ENCODE measurements around the gene PLPPR1. TPM values are rescaled to one million over a fixed set of nuclear protein-coding genes. Genes with fewer than 3 reads are reported as not detected.

The PLPPR1 gene
- polyA plus RNA-seq, 3 donors, result not detected

DNA sequence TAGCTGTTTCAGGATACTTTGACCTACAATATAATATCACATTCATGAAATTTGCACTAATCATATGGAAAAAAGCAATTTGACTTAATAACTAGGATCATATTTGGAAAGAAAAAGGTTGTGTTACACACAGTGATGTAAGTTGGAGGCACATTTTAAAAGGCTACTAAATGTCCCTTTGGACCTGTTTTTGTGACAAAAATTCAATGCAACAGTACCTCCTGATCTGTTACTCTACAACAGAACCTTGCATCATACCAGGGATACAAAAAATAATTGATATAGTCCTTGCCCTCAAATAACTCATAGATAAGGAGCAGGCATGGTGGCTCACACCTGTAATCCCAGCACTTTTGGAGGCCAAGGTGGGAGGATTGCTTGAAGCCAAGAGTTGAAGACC is 289.2 kb downstream of the PLPPR1 start:
- no peaks in the 10 kb centered on the region for H3K9me3 ChIP-seq (replicated peaks in 1 of 2; ENCODE audit: control insufficient read depth in 1 of 2, insufficient read depth in 1 of 2, low read length in 2 of 2)
- peaks cover 0 to 6% of the 10 kb centered on the region in 2 donors for H3K27me3 ChIP-seq (ENCODE audit: control insufficient read depth in 2 of 2, insufficient read depth in 2 of 2, low read length in 2 of 2)
- H3K36me3 Mint-ChIP-seq, result no peaks in the 10 kb centered on the region
- H3K9me3 Mint-ChIP-seq, result no peaks in the 10 kb centered on the region
- no peaks in the 10 kb centered on the region for H3K4me1 Mint-ChIP-seq
- no peaks in the 10 kb centered on the region for H3K79me2 ChIP-seq (ENCODE audit: insufficient read depth, low read length)
- DNase-seq, result no peak
- no peak overlapping the region for H3K27ac ChIP-seq (ENCODE audit: low read depth in 1 of 2, low read length in 2 of 2)
- H3K4me3 ChIP-seq (replicated peaks in 1 of 3; ENCODE audit: low read depth in 2 of 3, low read length in 3 of 3), result no peak overlapping the region
- H3K9ac ChIP-seq (ENCODE audit: insufficient read depth, low read length, poor library complexity, severe bottlenecking), result no peak overlapping the region
- no peak for TF ChIP-seq CTCF (IDR thresholded peaks at IDR 0.05)
- peaks cover 3 to 9% (median 5%) of the 10 kb centered on the region in 3 donors for H3K27me3 Mint-ChIP-seq (ENCODE audit: low read depth in 3 of 3)
- H3K27ac Mint-ChIP-seq, result no peak overlapping the region
- no peaks in the 10 kb centered on the region for H3K36me3 ChIP-seq (replicated peaks in 1 of 2; ENCODE audit: control insufficient read depth in 1 of 2, insufficient read depth in 2 of 2, low read length in 2 of 2)
- H4K20me1 ChIP-seq (ENCODE audit: insufficient read depth, low read length), result no peaks in the 10 kb centered on the region
- H2AFZ ChIP-seq (ENCODE audit: insufficient read depth, low read depth, low read length, poor library complexity, severe bottlenecking), result no peak overlapping the region
- intact Hi-C loops (cut with micrococcal nuclease), result loop anchor here in 1 of 2 donors (10.0 kb wide), 1 partner anchor 713 kb away; no protein-coding TSS in a partner anchor
- no peak overlapping the region for H3K4me2 ChIP-seq (replicated peaks; ENCODE audit: extremely low read depth, low read length, poor library complexity, severe bottlenecking)
- no peaks in the 10 kb centered on the region for H3K4me1 ChIP-seq (ENCODE audit: control insufficient read depth in 1 of 2, insufficient read depth in 2 of 2, low read length in 2 of 2)
- H3K4me3 Mint-ChIP-seq, result no peak overlapping the region

- H3K27me3 Mint-ChIP-seq (ENCODE audit: low read depth in 3 of 3), result peaks cover 3 to 8% (median 6%) of the 10 kb centered on the region in 3 donors
These were observed 294.6 kb downstream of the PLPPR1 start for GRCh38 chr9:101323129-101323528.

More at GRCh38 chr9:101323129-101323528, 294.6 kb downstream of the PLPPR1 start:
- intact Hi-C loops (cut with micrococcal nuclease), result no loop called here
- WGBS (ENCODE audit: insufficient coverage), result 85% methylated on average over 2 of the region's 3 CpGs
- no peaks in the 10 kb centered on the region for H3K36me3 Mint-ChIP-seq
- no peaks in the 10 kb centered on the region for H3K4me1 Mint-ChIP-seq
- Histone ChIP-seq H3K27me3 (ENCODE audit: control insufficient read depth in 2 of 2, insufficient read depth in 2 of 2, low read length in 2 of 2) (no peaks in the 10 kb centered on the region), H3K4me1 (ENCODE audit: control insufficient read depth in 1 of 2, insufficient read depth in 2 of 2, low read length in 2 of 2) (no peaks in the 10 kb centered on the region), H3K9me3 (replicated peaks in 1 of 2; ENCODE audit: control insufficient read depth in 1 of 2, insufficient read depth in 1 of 2, low read length in 2 of 2) (peaks cover 0 to 3% of the 10 kb centered on the region in 2 donors), H2AFZ (ENCODE audit: insufficient read depth, low read depth, low read length, poor library complexity, severe bottlenecking) (no peak overlapping the region), H3K9ac (ENCODE audit: insufficient read depth, low read length, poor library complexity, severe bottlenecking) (no peak overlapping the region), H3K27ac (ENCODE audit: low read depth in 1 of 2, low read length in 2 of 2) (no peak overlapping the region), H3K4me2 (replicated peaks; ENCODE audit: extremely low read depth, low read length, poor library complexity, severe bottlenecking) (no peak overlapping the region), H3K36me3 (replicated peaks in 1 of 2; ENCODE audit: control insufficient read depth in 1 of 2, insufficient read depth in 2 of 2, low read length in 2 of 2) (no peaks in the 10 kb centered on the region), H3K4me3 (replicated peaks in 1 of 3; ENCODE audit: low read depth in 2 of 3, low read length in 3 of 3) (no peak overlapping the region), H3K79me2 (ENCODE audit: insufficient read depth, low read length) (no peaks in the 10 kb centered on the region), H4K20me1 (ENCODE audit: insufficient read depth, low read length) (no peaks in the 10 kb centered on the region)
- no peak overlapping the region for H3K27ac Mint-ChIP-seq
- no peak overlapping the region for H3K4me3 Mint-ChIP-seq
- DNase-seq, result no peak
- TF ChIP-seq CTCF (IDR thresholded peaks at IDR 0.05), result no peak
- H3K9me3 Mint-ChIP-seq, result peaks cover 4 to 13% (median 10%) of the 10 kb centered on the region in 7 donors

Measured in CD14-positive monocyte (primary cell).